H1 (cell line): ENCODE results near the gene MMP13. TPM values are rescaled to one million over a fixed set of nuclear protein-coding genes. Genes with fewer than 3 reads are reported as not detected.

Source experiments
- CBX8 ChIP-seq: fragments of 300-800, 300-1000 bp; sonication (generic); IDR thresholded peaks from 2 replicates; pipeline ENCODE4 v1.7.1; 2016; ENCODE audit warnings: low read depth, low read length, borderline replicate concordance
- SIN3A ChIP-seq, 2 experiments: IDR thresholded peaks in 1 of 2; conservative IDR thresholded peaks in 1 of 2; 2 replicates each; pipeline ENCODE4 v1.6.1; 2011 to 2012; ENCODE audit warnings: low read length in 2 of 2, improper control_type of control experiment in 1 of 2, low read depth in 1 of 2, mild to moderate bottlenecking in 1 of 2
- polyA plus RNA-seq, 7 experiments: library from polyadenylated mRNA; depleted of rRNA in 3 of 7; stranded (reverse) in 5 of 7; unstranded in 2 of 7; fragments of >200 nt in 5 of 7; fragments of 200-250 nt in 2 of 7; gene quantifications; 1 replicate in 5 of 7; 2 replicates in 1 of 7; 4 replicates in 1 of 7; pipeline versions ENCODE4 v1.2.1 to v1.2.3, GENCODE V29; 2011 to 2013; ENCODE audit warnings: missing spikeins in 2 of 7, mixed read lengths in 2 of 7
- total RNA-seq: library from RNA; stranded (reverse); fragmentation: NEBNext Ultra II Directional; extraction: Animal tissue kit (Norgen Biotek cat#: 25700); gene quantifications from 2 replicates; pipeline ENCODE4 v1.2.1, GENCODE V29; 2021

The MMP13 gene
- total and polyA plus RNA-seq, 2 of the 8 experiments (the other 6 are each of a cell fraction or from before 2014, with no cell fraction given), result not detected

DNA sequence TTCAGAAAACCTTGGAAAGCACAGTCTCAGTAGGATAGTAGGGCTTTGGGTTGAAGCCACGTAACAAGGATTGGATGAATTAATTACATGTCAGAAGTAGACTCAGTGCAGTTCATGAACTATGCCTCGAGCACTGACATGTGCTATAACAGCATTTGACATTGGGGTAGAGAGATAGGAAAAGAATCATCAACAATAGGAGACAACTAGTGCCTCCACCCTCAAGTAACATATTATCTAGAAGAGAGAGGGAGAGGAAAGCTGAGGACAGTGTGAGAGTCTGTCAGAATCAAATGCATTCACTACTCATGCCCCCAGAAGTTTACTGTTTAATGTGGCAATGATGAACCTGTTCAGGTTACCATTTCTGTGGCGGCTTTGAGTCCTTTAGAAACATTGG is 26.4 kb downstream of the MMP13 start (continued):
- TF ChIP-seq SIN3A (conservative IDR thresholded peaks at IDR 0.05 in 1 of 2, IDR thresholded peaks at IDR 0.05 in 1 of 2; ENCODE audit: low read depth in 1 of 2, low read length in 2 of 2), result no peak
- no peak for TF ChIP-seq CBX8
- TF ChIP-seq, all 59 proteins: peak for 0
